B cell (primary cell): ENCODE data around the gene TSC22D1. TPM values are rescaled to one million over a fixed set of nuclear protein-coding genes. Genes with fewer than 3 reads are reported as not detected.

Experiments used
- ATAC-seq: fragments of 200-7000 bp; cut with Tn5 transposase; one replicate; pipeline ENCODE4 v1.10.0; 2021; ENCODE audit warnings: low read depth, mild to moderate bottlenecking, moderate number of reproducible peaks, moderate library complexity
- CTCF ChIA-PET: fragments of 350-600 bp; sonication (Branson Sonifier 250); formaldehyde crosslinking; loops from one replicate; lab custom pipeline; 2021; ENCODE audit warnings: antibody characterized with exemption, inconsistent platforms; lab: Charles Lee
- POLR2A ChIA-PET: fragments of 350-600 bp; sonication (Branson Sonifier 250); formaldehyde crosslinking; loops from one replicate; lab custom pipeline; 2021; ENCODE audit warnings: antibody characterized with exemption; lab: Charles Lee
- DNase-seq: peaks from one replicate; pipeline ENCODE4 v3.0.0; 2013
- H2AFZ ChIP-seq: 2 replicates; pipeline ENCODE4 v1.6.1; 2012; ENCODE audit warnings: mild to moderate bottlenecking, low read depth, low read length; ENCODE audit not compliant: insufficient read depth, poor library complexity, severe bottlenecking
- H3K27ac ChIP-seq, 2 donors: 1 replicate in 1 of 2; 2 replicates in 1 of 2; pipeline ENCODE4 v1.5.1; 2012 to 2013; ENCODE audit warnings: low read length in 2 of 2, mild to moderate bottlenecking in 2 of 2, moderate library complexity in 1 of 2
- H3K27me3 ChIP-seq, 4 experiments: fragments of 200-600 bp in 1 of 4; sonication (generic) in 1 of 4; replicated peaks in 1 of 4; 1 replicate in 2 of 4; 2 replicates in 2 of 4; pipeline versions ENCODE4 v1.6.1 to v1.7.0; 2013 to 2016; ENCODE audit warnings: low read length in 3 of 4, mild to moderate bottlenecking in 2 of 4, mixed read lengths in 1 of 4, moderate library complexity in 1 of 4; ENCODE audit not compliant: insufficient read depth in 4 of 4, control insufficient read depth in 3 of 4; ENCODE audit errors: control extremely low read depth in 1 of 4
- H3K36me3 ChIP-seq, 2 experiments: replicated peaks in 1 of 2; 1 replicate in 1 of 2; 2 replicates in 1 of 2; pipeline versions ENCODE4 v1.6.1 to v1.7.1; 2013; ENCODE audit warnings: low read length in 1 of 2; ENCODE audit not compliant: insufficient read depth in 2 of 2, control insufficient read depth in 1 of 2; ENCODE audit errors: control extremely low read depth in 1 of 2, extremely low read depth in 1 of 2
- H3K4me1 ChIP-seq, 2 donors: fragments of 200-600 bp in 1 of 2; sonication (generic) in 1 of 2; 1 replicate in 1 of 2; 2 replicates in 1 of 2; pipeline versions ENCODE4 v1.5.1 to v1.6.1; 2013 to 2017; ENCODE audit warnings: low read length in 2 of 2; ENCODE audit not compliant: control insufficient read depth in 2 of 2, insufficient read depth in 2 of 2
- H3K4me2 ChIP-seq: replicated peaks from 2 replicates; pipeline ENCODE3; 2012; ENCODE audit warnings: mild to moderate bottlenecking, low read depth, low read length; ENCODE audit not compliant: poor library complexity, severe bottlenecking
- H3K4me3 ChIP-seq, 5 experiments: fragments of 200-600 bp in 1 of 5; sonication (generic) in 1 of 5; 1 replicate in 3 of 5; 2 replicates in 2 of 5; pipeline versions ENCODE4 v1.5.1 to v1.7.0; 2011 to 2016; ENCODE audit warnings: low read length in 4 of 5, mild to moderate bottlenecking in 4 of 5, low read depth in 2 of 5, control low read depth in 1 of 5, moderate library complexity in 1 of 5; ENCODE audit not compliant: insufficient read depth in 1 of 5; ENCODE audit errors: control extremely low read depth in 1 of 5, extremely low read depth in 1 of 5
- H3K79me2 ChIP-seq: fragments of 200-600 bp; sonication (generic); one replicate; pipeline ENCODE4 v1.6.0; 2016; ENCODE audit warnings: low read length; ENCODE audit not compliant: control insufficient read depth, insufficient read depth
- H3K9ac ChIP-seq: fragments of 200-600 bp; sonication (generic); 2 replicates; pipeline ENCODE4 v1.6.1; 2017; ENCODE audit warnings: mild to moderate bottlenecking, low read length, moderate library complexity
- H3K9me3 ChIP-seq, 3 donors: one replicate each; pipeline versions ENCODE4 v1.6.1 to v1.7.1; 2013; ENCODE audit warnings: low read length in 2 of 3; ENCODE audit not compliant: control insufficient read depth in 2 of 3, insufficient read depth in 1 of 3; ENCODE audit errors: control extremely low read depth in 1 of 3
- H4K20me1 ChIP-seq: 2 replicates; pipeline ENCODE4 v1.6.0; 2012; ENCODE audit warnings: mild to moderate bottlenecking, low read length; ENCODE audit not compliant: insufficient read depth, control insufficient read depth, poor library complexity, severe bottlenecking
- H3K27ac Mint-ChIP-seq: one replicate; pipeline ENCODE4 v1.8.0; 2021; ENCODE audit warnings: mixed read lengths
- H3K27me3 Mint-ChIP-seq: one replicate; pipeline ENCODE4 v1.8.0; 2021; ENCODE audit warnings: mixed read lengths
- H3K4me1 Mint-ChIP-seq: one replicate; pipeline ENCODE4 v1.8.0; 2021; ENCODE audit warnings: mixed read lengths
- H3K4me3 Mint-ChIP-seq: one replicate; pipeline ENCODE4 v1.8.0; 2021; ENCODE audit warnings: mixed read lengths
- H3K9me3 Mint-ChIP-seq: one replicate; pipeline ENCODE4 v1.8.0; 2022; ENCODE audit warnings: mixed read lengths; ENCODE audit not compliant: insufficient read depth
- EZH2 ChIP-seq: IDR thresholded peaks from 2 replicates; pipeline ENCODE4 v1.6.1; 2012; ENCODE audit warnings: borderline replicate concordance, low read depth, mild to moderate bottlenecking, moderate library complexity, low read length; ENCODE audit not compliant: insufficient read depth, poor library complexity, severe bottlenecking
- WGBS: methylation state at CpG from one replicate; pipeline ENCODE4 v1.1.5; 2013; ENCODE audit warnings: missing lambda C conversion rate; ENCODE audit not compliant: insufficient coverage; 5-methylcytosine and 5-hydroxymethylcytosine counted together
- intact Hi-C: fragments of 100-400 bp; cut with micrococcal nuclease; formaldehyde crosslinking; loops from one replicate; pipeline ENCODE4 v1.10.0; 2022
- polyA plus RNA-seq: library from polyadenylated mRNA; depleted of rRNA; stranded (reverse); fragments of >200 nt; gene quantifications from 2 replicates; pipeline ENCODE4 v1.2.3, GENCODE V29; 2012
- total RNA-seq, 2 donors: library from RNA; stranded (reverse); fragments of 120-200 nt in 1 of 2; gene quantifications; 1 replicate in 1 of 2; 2 replicates in 1 of 2; pipeline versions ENCODE4 v1.2.3 to v1.2.4, GENCODE V29; 2013 to 2022
- TF ChIP-seq, protein P1 (sequence below): fragments of 200-600 bp; IDR thresholded peaks from one replicate; pipeline ENCODE4 v1.8.0; 2022; ENCODE audit warnings: antibody characterized with exemption, mild to moderate bottlenecking

The TSC22D1 gene
- total and polyA plus RNA-seq, 2 donors (not counting 1 experiment from before 2014, with no cell fraction given) = 7.0 to 36.6 TPM

DNA sequence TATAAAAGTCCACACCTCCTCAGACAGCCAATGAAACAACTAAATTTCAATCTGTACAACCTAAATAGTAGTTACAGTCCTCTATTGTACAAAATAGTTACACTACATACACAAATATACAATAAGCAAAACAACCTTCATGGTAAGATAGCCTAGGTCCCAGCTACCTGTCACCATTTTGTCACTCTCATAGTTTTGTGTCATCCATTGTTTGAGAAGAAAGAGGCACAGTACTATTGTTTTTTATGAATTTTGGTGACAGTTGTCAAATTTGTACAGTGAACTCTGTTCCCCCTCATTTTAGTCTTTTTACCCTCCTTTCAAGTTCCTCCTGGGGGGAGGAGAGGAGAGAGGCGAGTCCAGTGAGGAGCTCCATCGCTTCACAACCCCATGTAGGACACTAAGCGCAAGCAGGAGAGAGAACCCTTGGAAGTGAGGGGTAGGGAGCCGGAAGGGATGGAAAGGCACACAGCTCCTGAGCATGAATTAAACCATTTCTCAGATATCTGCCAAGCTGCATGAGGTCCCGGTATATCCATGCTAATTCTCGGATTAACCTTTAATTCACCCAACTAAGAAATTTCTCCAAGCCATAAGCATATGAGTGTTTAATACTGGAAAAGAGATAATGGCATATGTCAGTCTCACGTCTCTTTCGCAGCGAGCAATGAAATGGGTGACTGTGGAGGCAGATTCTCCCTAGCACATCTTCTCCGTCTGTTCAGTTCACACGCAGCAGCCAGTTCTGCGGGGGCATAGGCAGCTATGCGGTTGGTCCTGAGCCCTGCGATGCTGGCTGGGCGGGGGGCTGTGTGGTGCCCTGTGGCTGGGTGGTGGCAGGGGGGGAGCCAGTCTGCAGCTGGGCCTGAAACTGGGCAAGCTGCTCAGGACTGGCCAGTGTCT lies 142.0 kb downstream of the TSC22D1 start:
- H3K27ac ChIP-seq = peak overlapping the region in 1 of 2 donors; percentile 46
- peaks cover 11% of the 10 kb centered on the region for H3K27me3 Mint-ChIP-seq
- H4K20me1 ChIP-seq = no peaks in the 10 kb centered on the region
- peak overlapping the region; percentile 48 for H3K27ac Mint-ChIP-seq
- no peak for TF ChIP-seq EZH2
- TF ChIP-seq, protein P1, sequence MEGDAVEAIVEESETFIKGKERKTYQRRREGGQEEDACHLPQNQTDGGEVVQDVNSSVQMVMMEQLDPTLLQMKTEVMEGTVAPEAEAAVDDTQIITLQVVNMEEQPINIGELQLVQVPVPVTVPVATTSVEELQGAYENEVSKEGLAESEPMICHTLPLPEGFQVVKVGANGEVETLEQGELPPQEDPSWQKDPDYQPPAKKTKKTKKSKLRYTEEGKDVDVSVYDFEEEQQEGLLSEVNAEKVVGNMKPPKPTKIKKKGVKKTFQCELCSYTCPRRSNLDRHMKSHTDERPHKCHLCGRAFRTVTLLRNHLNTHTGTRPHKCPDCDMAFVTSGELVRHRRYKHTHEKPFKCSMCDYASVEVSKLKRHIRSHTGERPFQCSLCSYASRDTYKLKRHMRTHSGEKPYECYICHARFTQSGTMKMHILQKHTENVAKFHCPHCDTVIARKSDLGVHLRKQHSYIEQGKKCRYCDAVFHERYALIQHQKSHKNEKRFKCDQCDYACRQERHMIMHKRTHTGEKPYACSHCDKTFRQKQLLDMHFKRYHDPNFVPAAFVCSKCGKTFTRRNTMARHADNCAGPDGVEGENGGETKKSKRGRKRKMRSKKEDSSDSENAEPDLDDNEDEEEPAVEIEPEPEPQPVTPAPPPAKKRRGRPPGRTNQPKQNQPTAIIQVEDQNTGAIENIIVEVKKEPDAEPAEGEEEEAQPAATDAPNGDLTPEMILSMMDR = no peak
- DNase-seq = peak; percentile 14
- no peak for ATAC-seq
- no peak overlapping the region for H3K4me3 ChIP-seq
- H2AFZ ChIP-seq = no peak overlapping the region
- H3K4me1 ChIP-seq = peaks cover 22 to 30% of the 10 kb centered on the region in 2 donors
- no peaks in the 10 kb centered on the region for H3K36me3 ChIP-seq
- ChIA-PET POLR2A (no interaction called here), CTCF (interaction anchor here (0.6 to 12.2 kb wide), 4 partner anchors 14 to 528 kb away, joined by 3 to 260 read pairs (median 6); no protein-coding TSS in a partner anchor)
- no peak overlapping the region for H3K9ac ChIP-seq
- H3K4me2 ChIP-seq = peak overlapping the region; percentile 94
- H3K4me1 Mint-ChIP-seq = peaks cover 29% of the 10 kb centered on the region
- WGBS = 93% methylated on average over 11 of the region's 15 CpGs
- intact Hi-C loops = no loop called here
- no peaks in the 10 kb centered on the region for H3K79me2 ChIP-seq
- H3K27me3 ChIP-seq = peaks cover 0 to 16% (median 0%) of the 10 kb centered on the region in 4 experiments
- H3K4me3 Mint-ChIP-seq = peak overlapping the region; percentile 89
- H3K9me3 ChIP-seq = no peaks in the 10 kb centered on the region
- no peaks in the 10 kb centered on the region for H3K9me3 Mint-ChIP-seq

DNA sequence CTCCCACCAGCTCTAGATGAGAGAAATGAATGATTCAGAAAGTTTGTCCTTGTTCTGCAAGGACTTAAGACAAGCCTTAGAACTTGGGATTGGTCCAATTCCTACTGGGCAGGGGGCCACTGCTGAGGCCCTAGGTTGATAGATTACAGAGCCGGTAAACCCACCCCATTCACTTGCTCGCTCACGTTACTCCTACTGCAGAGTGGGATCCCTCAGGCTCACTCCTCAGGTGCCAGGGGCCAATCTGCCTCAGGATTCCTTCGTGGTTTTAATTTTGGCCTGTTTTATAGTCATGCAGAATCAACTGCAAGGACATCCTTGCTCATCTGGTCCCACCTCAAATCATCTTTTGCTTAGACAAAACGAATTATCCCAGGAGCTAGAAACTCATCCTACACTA lies 143.5 kb downstream of the TSC22D1 start:
- CTCF ChIA-PET = interaction anchor here (0.6 to 12.2 kb wide), 2 partner anchors 10 to 526 kb away, joined by 4 to 260 read pairs; no protein-coding TSS in a partner anchor
- POLR2A ChIA-PET = no interaction called here
- Mint-ChIP-seq H3K27ac (no peak overlapping the region), H3K4me3 (no peak overlapping the region), H3K27me3 (peaks cover 8% of the 10 kb centered on the region), H3K9me3 (no peaks in the 10 kb centered on the region), H3K4me1 (peaks cover 27% of the 10 kb centered on the region)
- no peak overlapping the region for H2AFZ ChIP-seq
- H3K4me1 ChIP-seq = peaks cover 20 to 28% of the 10 kb centered on the region in 2 donors
- H4K20me1 ChIP-seq = no peaks in the 10 kb centered on the region
- DNase-seq (no peak), ATAC-seq (no peak)
- H3K27me3 ChIP-seq = peaks cover 0 to 16% (median 0%) of the 10 kb centered on the region in 4 experiments
- no peaks in the 10 kb centered on the region for H3K36me3 ChIP-seq
- no peak overlapping the region for H3K4me3 ChIP-seq
- no peak overlapping the region for H3K4me2 ChIP-seq
- no peak overlapping the region for H3K9ac ChIP-seq
- intact Hi-C loops = no loop called here
- no peaks in the 10 kb centered on the region for H3K79me2 ChIP-seq
- H3K27ac ChIP-seq = no peak overlapping the region
- WGBS = 98% methylated on average over 5 of the region's 5 CpGs
- H3K9me3 ChIP-seq = no peaks in the 10 kb centered on the region
- TF ChIP-seq, protein P1 = no peak
